ENCODE results near the gene CCDC171. TPM values are rescaled to one million over a fixed set of nuclear protein-coding genes. Genes with fewer than 3 reads are reported as not detected.

The CCDC171 gene
- total RNA-seq, 5 donors from 2014 or later (not counting 1 experiment from before 2014, with no cell fraction given) = 0.79 to 1.7 (median 1.4) TPM

GRCh38 chr9:15885464-15885863 lies 332.6 kb downstream of the CCDC171 start:
- no peaks in the 10 kb centered on the region for H3K4me1 ChIP-seq (ENCODE audit: control insufficient read depth in 1 of 2, extremely low read depth in 1 of 2, insufficient read depth in 2 of 2, low read length in 2 of 2)
- H3K27ac ChIP-seq (ENCODE audit: low read length) = no peak overlapping the region
- H3K9me3 ChIP-seq = no peaks in the 10 kb centered on the region
- POLR2A ChIA-PET = no interaction called here
- no peaks in the 10 kb centered on the region for H3K27me3 ChIP-seq (replicated peaks in 1 of 2; ENCODE audit: control insufficient read depth in 2 of 2, extremely low read depth in 1 of 2, insufficient read depth in 2 of 2, low read length in 1 of 2)
- no peak overlapping the region for H3K4me3 Mint-ChIP-seq
- DNase-seq (no peak), ATAC-seq (replicated peaks in 1 of 4) (no peak)
- CTCF ChIA-PET = no interaction called here
- peaks cover 0 to 6% (median 0%) of the 10 kb centered on the region in 3 donors for H3K9me3 Mint-ChIP-seq
- 100% methylated on average over 1 of the region's 2 CpGs for WGBS (ENCODE audit: insufficient coverage)
- no peaks in the 10 kb centered on the region for H3K36me3 Mint-ChIP-seq
- no peak overlapping the region for H3K27ac Mint-ChIP-seq
- no peaks in the 10 kb centered on the region for H3K36me3 ChIP-seq (ENCODE audit: control insufficient read depth in 2 of 2, extremely low read depth in 1 of 2, insufficient read depth in 1 of 2, low read length in 1 of 2)
- no peaks in the 10 kb centered on the region for H3K27me3 Mint-ChIP-seq
- no peaks in the 10 kb centered on the region for H3K4me1 Mint-ChIP-seq
- H3K4me3 ChIP-seq (ENCODE audit: control insufficient read depth in 1 of 2, extremely low read depth in 1 of 2, low read length in 1 of 2) = no peak overlapping the region

GRCh38 chr9:15889555-15889954 lies 336.7 kb downstream of the CCDC171 start:
- H3K4me1 ChIP-seq (ENCODE audit: control insufficient read depth in 1 of 2, extremely low read depth in 1 of 2, insufficient read depth in 2 of 2, low read length in 2 of 2) = no peaks in the 10 kb centered on the region
- DNase-seq = no peak
- POLR2A ChIA-PET = no interaction called here
- Mint-ChIP-seq H3K4me3 (no peak overlapping the region), H3K9me3 (peaks cover 0 to 7% (median 2%) of the 10 kb centered on the region in 3 donors), H3K36me3 (no peaks in the 10 kb centered on the region), H3K4me1 (no peaks in the 10 kb centered on the region), H3K27ac (no peak overlapping the region), H3K27me3 (no peaks in the 10 kb centered on the region)
- no peaks in the 10 kb centered on the region for H3K9me3 ChIP-seq
- no peaks in the 10 kb centered on the region for H3K36me3 ChIP-seq (ENCODE audit: control insufficient read depth in 2 of 2, extremely low read depth in 1 of 2, insufficient read depth in 1 of 2, low read length in 1 of 2)
- H3K27ac ChIP-seq (ENCODE audit: low read length) = no peak overlapping the region
- H3K4me3 ChIP-seq (ENCODE audit: control insufficient read depth in 1 of 2, extremely low read depth in 1 of 2, low read length in 1 of 2) = no peak overlapping the region
- CTCF ChIA-PET = no interaction called here
- ATAC-seq (replicated peaks in 1 of 4) = no peak
- no CpG with 5 or more reads among the region's 1 CpG for WGBS (ENCODE audit: insufficient coverage)
- no peaks in the 10 kb centered on the region for H3K27me3 ChIP-seq (replicated peaks in 1 of 2; ENCODE audit: control insufficient read depth in 2 of 2, extremely low read depth in 1 of 2, insufficient read depth in 2 of 2, low read length in 1 of 2)

GRCh38 chr9:15901572-15901971 lies 348.7 kb downstream of the CCDC171 start:
- H3K27me3 ChIP-seq (replicated peaks in 1 of 2; ENCODE audit: control insufficient read depth in 2 of 2, extremely low read depth in 1 of 2, insufficient read depth in 2 of 2, low read length in 1 of 2) = no peaks in the 10 kb centered on the region
- Mint-ChIP-seq H3K4me1 (no peaks in the 10 kb centered on the region), H3K9me3 (peaks cover 12 to 21% (median 13%) of the 10 kb centered on the region in 3 donors), H3K36me3 (no peaks in the 10 kb centered on the region), H3K4me3 (no peak overlapping the region), H3K27me3 (no peaks in the 10 kb centered on the region), H3K27ac (no peak overlapping the region)
- POLR2A ChIA-PET = no interaction called here
- no peaks in the 10 kb centered on the region for H3K4me1 ChIP-seq (ENCODE audit: control insufficient read depth in 1 of 2, extremely low read depth in 1 of 2, insufficient read depth in 2 of 2, low read length in 2 of 2)
- no peak overlapping the region for H3K4me3 ChIP-seq (ENCODE audit: control insufficient read depth in 1 of 2, extremely low read depth in 1 of 2, low read length in 1 of 2)
- H3K36me3 ChIP-seq (ENCODE audit: control insufficient read depth in 2 of 2, extremely low read depth in 1 of 2, insufficient read depth in 1 of 2, low read length in 1 of 2) = no peaks in the 10 kb centered on the region
- ATAC-seq (replicated peaks in 1 of 4) (no peak), DNase-seq (no peak)
- no peak overlapping the region for H3K27ac ChIP-seq (ENCODE audit: low read length)
- H3K9me3 ChIP-seq = no peaks in the 10 kb centered on the region
- WGBS (ENCODE audit: insufficient coverage) = no CpG with 5 or more reads among the region's 1 CpG
- CTCF ChIA-PET = no interaction called here

GRCh38 chr9:15909297-15909696 lies 356.5 kb downstream of the CCDC171 start:
- ChIA-PET POLR2A (no interaction called here), CTCF (interaction anchor here in 1 of 2 donors (0.6 kb wide), 1 partner anchor 517 kb away, joined by 4 read pairs; no protein-coding TSS in a partner anchor)
- no peak for DNase-seq
- no peaks in the 10 kb centered on the region for H3K4me1 ChIP-seq (ENCODE audit: control insufficient read depth in 1 of 2, extremely low read depth in 1 of 2, insufficient read depth in 2 of 2, low read length in 2 of 2)
- no peaks in the 10 kb centered on the region for H3K4me1 Mint-ChIP-seq
- no peak overlapping the region for H3K27ac Mint-ChIP-seq
- H3K4me3 ChIP-seq (ENCODE audit: control insufficient read depth in 1 of 2, extremely low read depth in 1 of 2, low read length in 1 of 2) = no peak overlapping the region
- WGBS (ENCODE audit: insufficient coverage) = no CpG with 5 or more reads among the region's 6 CpGs
- H3K36me3 ChIP-seq (ENCODE audit: control insufficient read depth in 2 of 2, extremely low read depth in 1 of 2, insufficient read depth in 1 of 2, low read length in 1 of 2) = no peaks in the 10 kb centered on the region
- H3K36me3 Mint-ChIP-seq = no peaks in the 10 kb centered on the region
- no peaks in the 10 kb centered on the region for H3K9me3 ChIP-seq
- no peaks in the 10 kb centered on the region for H3K27me3 Mint-ChIP-seq
- no peak overlapping the region for H3K4me3 Mint-ChIP-seq
- no peak for ATAC-seq (replicated peaks in 1 of 4)
- no peak overlapping the region for H3K27ac ChIP-seq (ENCODE audit: low read length)
- H3K27me3 ChIP-seq (replicated peaks in 1 of 2; ENCODE audit: control insufficient read depth in 2 of 2, extremely low read depth in 1 of 2, insufficient read depth in 2 of 2, low read length in 1 of 2) = no peaks in the 10 kb centered on the region
- peaks cover 10 to 48% (median 31%) of the 10 kb centered on the region in 3 donors for H3K9me3 Mint-ChIP-seq

- no peak overlapping the region for H3K27ac ChIP-seq (ENCODE audit: low read length)
- H3K27me3 ChIP-seq (replicated peaks in 1 of 2; ENCODE audit: control insufficient read depth in 2 of 2, extremely low read depth in 1 of 2, insufficient read depth in 2 of 2, low read length in 1 of 2) = no peaks in the 10 kb centered on the region
- Mint-ChIP-seq H3K36me3 (no peaks in the 10 kb centered on the region), H3K9me3 (peaks cover 14 to 43% (median 27%) of the 10 kb centered on the region in 3 donors), H3K4me3 (no peak overlapping the region), H3K27ac (no peak overlapping the region), H3K27me3 (no peaks in the 10 kb centered on the region), H3K4me1 (no peaks in the 10 kb centered on the region)
- DNase-seq (no peak), ATAC-seq (replicated peaks in 1 of 4) (no peak)
- ChIA-PET POLR2A (no interaction called here), CTCF (no interaction called here)
- H3K9me3 ChIP-seq = no peaks in the 10 kb centered on the region
- no peak overlapping the region for H3K4me3 ChIP-seq (ENCODE audit: control insufficient read depth in 1 of 2, extremely low read depth in 1 of 2, low read length in 1 of 2)
- no peaks in the 10 kb centered on the region for H3K4me1 ChIP-seq (ENCODE audit: control insufficient read depth in 1 of 2, extremely low read depth in 1 of 2, insufficient read depth in 2 of 2, low read length in 2 of 2)
- no peaks in the 10 kb centered on the region for H3K36me3 ChIP-seq (ENCODE audit: control insufficient read depth in 2 of 2, extremely low read depth in 1 of 2, insufficient read depth in 1 of 2, low read length in 1 of 2)
Measured at GRCh38 chr9:15915711-15916110, 362.9 kb downstream of the CCDC171 start.

GRCh38 chr9:15927161-15927560 lies 374.3 kb downstream of the CCDC171 start:
- peaks cover 3 to 9% (median 7%) of the 10 kb centered on the region in 3 donors for H3K9me3 Mint-ChIP-seq
- H3K27me3 Mint-ChIP-seq = no peaks in the 10 kb centered on the region
- Histone ChIP-seq H3K9me3 (no peaks in the 10 kb centered on the region), H3K27me3 (replicated peaks in 1 of 2; ENCODE audit: control insufficient read depth in 2 of 2, extremely low read depth in 1 of 2, insufficient read depth in 2 of 2, low read length in 1 of 2) (no peaks in the 10 kb centered on the region), H3K36me3 (ENCODE audit: control insufficient read depth in 2 of 2, extremely low read depth in 1 of 2, insufficient read depth in 1 of 2, low read length in 1 of 2) (no peaks in the 10 kb centered on the region), H3K4me3 (ENCODE audit: control insufficient read depth in 1 of 2, extremely low read depth in 1 of 2, low read length in 1 of 2) (no peak overlapping the region), H3K27ac (ENCODE audit: low read length) (no peak overlapping the region), H3K4me1 (ENCODE audit: control insufficient read depth in 1 of 2, extremely low read depth in 1 of 2, insufficient read depth in 2 of 2, low read length in 2 of 2) (no peaks in the 10 kb centered on the region)
- H3K27ac Mint-ChIP-seq = no peak overlapping the region
- no peak for ATAC-seq (replicated peaks in 1 of 4)
- H3K4me1 Mint-ChIP-seq = no peaks in the 10 kb centered on the region
- H3K4me3 Mint-ChIP-seq = no peak overlapping the region
- POLR2A ChIA-PET = no interaction called here
- DNase-seq = no peak
- no CpG with 5 or more reads among the region's 2 CpGs for WGBS (ENCODE audit: insufficient coverage)
- no peaks in the 10 kb centered on the region for H3K36me3 Mint-ChIP-seq
- CTCF ChIA-PET = no interaction called here

GRCh38 chr9:15935661-15936305 lies 382.9 kb downstream of the CCDC171 start:
- no CpG with 5 or more reads among the region's 2 CpGs for WGBS (ENCODE audit: insufficient coverage)
- Histone ChIP-seq H3K36me3 (ENCODE audit: control insufficient read depth in 2 of 2, extremely low read depth in 1 of 2, insufficient read depth in 1 of 2, low read length in 1 of 2) (no peaks in the 10 kb centered on the region), H3K9me3 (no peaks in the 10 kb centered on the region), H3K27ac (ENCODE audit: low read length) (no peak overlapping the region), H3K4me3 (ENCODE audit: control insufficient read depth in 1 of 2, extremely low read depth in 1 of 2, low read length in 1 of 2) (no peak overlapping the region), H3K4me1 (ENCODE audit: control insufficient read depth in 1 of 2, extremely low read depth in 1 of 2, insufficient read depth in 2 of 2, low read length in 2 of 2) (no peaks in the 10 kb centered on the region), H3K27me3 (replicated peaks in 1 of 2; ENCODE audit: control insufficient read depth in 2 of 2, extremely low read depth in 1 of 2, insufficient read depth in 2 of 2, low read length in 1 of 2) (no peaks in the 10 kb centered on the region)
- no peaks in the 10 kb centered on the region for H3K4me1 Mint-ChIP-seq
- DNase-seq (no peak), ATAC-seq (replicated peaks in 1 of 4) (no peak)
- no peak overlapping the region for H3K27ac Mint-ChIP-seq
- H3K27me3 Mint-ChIP-seq = no peaks in the 10 kb centered on the region
- ChIA-PET CTCF (no interaction called here), POLR2A (no interaction called here)
- H3K4me3 Mint-ChIP-seq = no peak overlapping the region
- peaks cover 7 to 9% (median 9%) of the 10 kb centered on the region in 3 donors for H3K9me3 Mint-ChIP-seq
- H3K36me3 Mint-ChIP-seq = no peaks in the 10 kb centered on the region
